G401.6 (cell line): Measurements from ENCODE around the gene ZNF749.
"Not testable (repeated sequence)": the region's sequence is repeated elsewhere in the genome, so short reads cannot be mapped to it uniquely, and the experiment has no call there.

Experiments
- FAIRE-seq: peaks from 2 replicates; lab custom pipeline; 2012; peaks lifted over from hg19 to GRCh38; lab: Jason Lieb, UNC

Gene ZNF749

DNA sequence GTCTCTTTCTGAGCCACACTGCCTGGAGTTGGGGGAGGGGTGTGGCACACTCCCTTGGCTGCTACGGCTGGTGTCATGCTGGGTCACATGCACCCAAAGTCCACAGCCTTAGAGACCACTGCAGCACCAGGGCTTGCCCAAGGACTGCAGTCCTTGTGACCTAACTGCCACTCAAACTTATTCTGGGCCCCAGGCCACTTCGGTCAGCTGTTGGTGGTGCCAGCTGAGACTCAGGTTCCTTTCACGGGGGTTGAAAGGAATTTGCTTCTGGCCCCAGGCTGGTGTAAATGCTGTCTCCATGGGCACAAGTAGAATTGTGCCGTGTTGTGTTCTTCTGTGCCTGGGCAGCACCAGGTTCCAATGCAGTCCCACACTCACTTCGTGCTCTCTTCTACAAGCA is 31.4 kb downstream of the ZNF749 start:
- no peak for FAIRE-seq

DNA sequence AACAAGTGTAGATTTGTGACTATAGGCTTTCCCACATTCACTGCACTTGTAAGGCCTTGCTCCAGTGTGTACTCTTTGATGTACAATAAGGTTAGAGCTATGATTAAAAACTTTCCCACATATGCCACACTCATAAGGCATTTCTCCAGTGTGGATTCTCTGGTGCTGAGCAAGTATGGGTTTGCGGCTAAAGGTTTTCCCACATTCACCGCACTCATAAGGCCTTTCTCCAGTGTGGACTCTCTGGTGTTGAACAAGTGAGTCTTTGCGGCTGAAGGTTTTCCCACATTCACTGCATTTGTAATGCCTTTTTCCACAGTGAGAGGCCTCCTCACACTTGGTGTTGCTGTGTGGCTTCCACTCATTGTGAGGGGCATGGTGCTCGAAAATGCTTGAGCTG is 38.5 kb downstream of the ZNF749 start:
- no peak for FAIRE-seq

DNA sequence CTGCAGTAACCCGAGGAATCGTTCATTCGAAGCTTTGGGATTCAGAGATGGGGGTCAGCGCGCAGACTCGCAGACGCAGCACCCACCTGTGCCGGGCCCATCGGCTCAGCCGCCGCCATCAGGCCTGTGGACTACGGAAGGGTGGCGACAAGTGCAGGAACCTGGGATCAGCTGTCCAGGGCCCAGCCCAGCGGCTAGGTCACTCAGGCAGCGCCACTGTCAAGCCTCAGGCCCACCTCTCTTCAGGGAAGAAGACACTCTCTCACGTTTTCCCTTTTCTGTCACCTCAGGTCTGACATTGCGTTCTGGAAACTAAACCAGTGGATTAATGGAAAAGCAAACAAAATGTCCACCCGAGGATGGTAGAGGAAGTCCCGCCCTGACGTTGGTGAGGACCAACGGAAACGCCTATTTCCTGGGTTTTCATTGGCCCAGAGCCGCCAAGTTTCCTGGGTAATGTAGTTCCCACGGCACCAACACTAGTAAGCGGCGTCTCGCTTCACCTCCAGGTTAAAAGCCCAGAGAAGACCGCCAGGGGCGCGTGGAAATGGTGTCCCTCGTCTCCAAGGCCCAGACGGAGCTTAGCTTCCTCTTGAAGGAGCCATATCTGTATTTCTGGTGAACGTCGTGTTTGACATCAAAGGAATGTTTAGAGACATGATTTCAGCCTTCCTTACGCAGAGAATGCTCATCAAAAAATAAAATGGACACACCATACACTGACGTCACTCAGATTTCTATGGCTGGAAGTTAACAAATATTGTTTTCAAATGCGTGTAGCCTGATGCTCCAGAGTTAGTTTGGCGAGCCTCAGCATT is 42.3 kb downstream of the ZNF749 start, which contains the start of gene ZNF772:
TSS of gene ZNF772 (minus strand) at position 376 of the 818 bp plus-strand sequence. CDS start at position 119, 257 bp downstream.
- peak; percentile 96 for FAIRE-seq

DNA sequence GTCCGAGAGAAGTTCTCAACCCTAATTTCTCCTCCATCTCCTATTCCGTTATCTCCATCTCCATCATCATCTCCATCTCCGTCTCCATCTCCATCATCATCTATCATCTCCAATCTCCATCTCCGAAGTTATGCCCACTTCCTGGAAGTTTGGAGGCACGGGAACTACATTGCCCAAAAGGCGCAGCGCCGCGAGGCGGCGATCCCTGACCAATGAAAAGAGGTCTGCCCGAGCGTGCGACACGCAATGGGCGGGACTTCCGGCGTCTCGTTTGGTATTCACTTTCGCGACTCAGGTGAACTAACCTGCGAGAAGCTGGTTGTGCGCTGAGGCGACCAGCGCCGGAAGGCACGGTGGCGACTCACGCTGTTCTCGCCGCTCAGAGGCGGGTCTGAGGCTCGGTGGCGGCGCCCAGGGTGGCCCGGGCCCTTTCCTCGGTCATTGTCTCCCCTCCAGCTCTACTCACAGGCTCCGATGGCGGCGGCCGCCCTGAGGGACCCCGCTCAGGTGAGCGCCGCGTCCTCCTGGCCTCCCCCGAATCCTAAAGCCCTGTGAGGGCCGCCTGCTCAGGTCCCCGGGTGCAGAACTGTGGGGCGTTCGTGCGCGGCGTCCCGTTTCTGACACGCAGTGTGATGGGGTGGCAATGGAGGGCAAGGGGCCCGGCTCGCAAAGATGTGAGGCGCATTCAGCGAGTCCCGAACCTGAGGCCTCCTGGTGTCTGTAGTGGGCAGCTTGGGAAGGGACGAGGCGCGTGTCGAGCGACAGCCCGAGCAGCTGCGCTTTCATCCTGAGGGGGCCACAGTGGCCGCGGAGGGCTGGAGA is 52.6 kb downstream of the ZNF749 start, which contains the start of gene ZNF419:
TSS of gene ZNF419 (plus strand) at position 274 of the 822 bp plus-strand sequence. CDS start at position 475, 201 bp downstream.
- peak; percentile 91 for FAIRE-seq

DNA sequence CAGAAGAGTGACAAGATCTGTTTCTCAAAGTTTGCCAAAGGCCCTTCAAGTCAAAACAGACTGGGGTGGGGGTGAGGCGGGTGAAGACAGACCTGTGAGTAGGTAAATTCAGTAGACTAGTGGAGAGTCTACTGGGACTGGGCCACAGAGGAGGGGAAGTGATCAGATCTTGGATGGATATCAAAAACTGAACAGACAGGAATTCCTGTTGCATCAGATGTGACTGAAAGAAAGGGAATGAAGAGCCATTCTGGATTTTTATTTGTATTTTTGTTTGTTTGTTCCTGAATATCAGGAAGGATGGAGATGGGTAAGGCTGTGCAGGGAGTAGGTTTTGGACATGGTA is 53.1 kb downstream of the ZNF749 start:
- FAIRE-seq = not testable (repeated sequence)
